Measurements from ENCODE around the gene RNF217. TPM values are rescaled to one million over a fixed set of nuclear protein-coding genes. Genes with fewer than 3 reads are reported as not detected.

Gene RNF217
- total RNA-seq, 1 experiment from 2014 or later, result 37.7 TPM

DNA sequence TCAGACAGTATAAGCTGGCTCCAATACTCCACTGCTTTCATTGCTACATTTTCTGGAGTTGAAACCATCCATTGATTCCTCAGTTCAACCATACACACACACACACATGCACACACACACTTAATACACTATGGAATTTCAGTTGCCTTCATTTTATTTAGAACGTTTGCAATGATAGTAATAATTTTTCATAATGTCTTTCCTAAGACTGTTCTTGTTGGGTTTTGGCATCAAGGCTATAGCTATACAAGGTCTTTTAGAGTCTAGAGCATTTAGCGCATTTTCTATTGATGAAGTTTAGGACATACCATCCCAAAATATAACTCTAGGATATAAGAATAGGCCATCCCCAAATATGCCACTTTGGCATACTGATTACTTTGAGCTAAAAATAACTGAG, 175.8 kb downstream of the RNF217 start:
- H3K27me3 ChIP-seq (ENCODE audit: control insufficient read depth, insufficient read depth, low read length), result no peaks in the 10 kb centered on the region
- H3K36me3 ChIP-seq (ENCODE audit: control insufficient read depth, insufficient read depth, low read length), result no peaks in the 10 kb centered on the region
- no peak for TF ChIP-seq POLR2AphosphoS5 (IDR thresholded peaks at IDR 0.05; ENCODE audit: low read depth, low read length)
- no peak for TF ChIP-seq SIN3A (IDR thresholded peaks at IDR 0.05; ENCODE audit: borderline replicate concordance, insufficient read depth, low read depth, low read length)
- TF ChIP-seq, protein P1, sequence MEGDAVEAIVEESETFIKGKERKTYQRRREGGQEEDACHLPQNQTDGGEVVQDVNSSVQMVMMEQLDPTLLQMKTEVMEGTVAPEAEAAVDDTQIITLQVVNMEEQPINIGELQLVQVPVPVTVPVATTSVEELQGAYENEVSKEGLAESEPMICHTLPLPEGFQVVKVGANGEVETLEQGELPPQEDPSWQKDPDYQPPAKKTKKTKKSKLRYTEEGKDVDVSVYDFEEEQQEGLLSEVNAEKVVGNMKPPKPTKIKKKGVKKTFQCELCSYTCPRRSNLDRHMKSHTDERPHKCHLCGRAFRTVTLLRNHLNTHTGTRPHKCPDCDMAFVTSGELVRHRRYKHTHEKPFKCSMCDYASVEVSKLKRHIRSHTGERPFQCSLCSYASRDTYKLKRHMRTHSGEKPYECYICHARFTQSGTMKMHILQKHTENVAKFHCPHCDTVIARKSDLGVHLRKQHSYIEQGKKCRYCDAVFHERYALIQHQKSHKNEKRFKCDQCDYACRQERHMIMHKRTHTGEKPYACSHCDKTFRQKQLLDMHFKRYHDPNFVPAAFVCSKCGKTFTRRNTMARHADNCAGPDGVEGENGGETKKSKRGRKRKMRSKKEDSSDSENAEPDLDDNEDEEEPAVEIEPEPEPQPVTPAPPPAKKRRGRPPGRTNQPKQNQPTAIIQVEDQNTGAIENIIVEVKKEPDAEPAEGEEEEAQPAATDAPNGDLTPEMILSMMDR (IDR thresholded peaks at IDR 0.05), result no peak
- no peak for TF ChIP-seq TCF7L2 (IDR thresholded peaks at IDR 0.05; ENCODE audit: low read depth, low read length)
- TF ChIP-seq, protein P2, sequence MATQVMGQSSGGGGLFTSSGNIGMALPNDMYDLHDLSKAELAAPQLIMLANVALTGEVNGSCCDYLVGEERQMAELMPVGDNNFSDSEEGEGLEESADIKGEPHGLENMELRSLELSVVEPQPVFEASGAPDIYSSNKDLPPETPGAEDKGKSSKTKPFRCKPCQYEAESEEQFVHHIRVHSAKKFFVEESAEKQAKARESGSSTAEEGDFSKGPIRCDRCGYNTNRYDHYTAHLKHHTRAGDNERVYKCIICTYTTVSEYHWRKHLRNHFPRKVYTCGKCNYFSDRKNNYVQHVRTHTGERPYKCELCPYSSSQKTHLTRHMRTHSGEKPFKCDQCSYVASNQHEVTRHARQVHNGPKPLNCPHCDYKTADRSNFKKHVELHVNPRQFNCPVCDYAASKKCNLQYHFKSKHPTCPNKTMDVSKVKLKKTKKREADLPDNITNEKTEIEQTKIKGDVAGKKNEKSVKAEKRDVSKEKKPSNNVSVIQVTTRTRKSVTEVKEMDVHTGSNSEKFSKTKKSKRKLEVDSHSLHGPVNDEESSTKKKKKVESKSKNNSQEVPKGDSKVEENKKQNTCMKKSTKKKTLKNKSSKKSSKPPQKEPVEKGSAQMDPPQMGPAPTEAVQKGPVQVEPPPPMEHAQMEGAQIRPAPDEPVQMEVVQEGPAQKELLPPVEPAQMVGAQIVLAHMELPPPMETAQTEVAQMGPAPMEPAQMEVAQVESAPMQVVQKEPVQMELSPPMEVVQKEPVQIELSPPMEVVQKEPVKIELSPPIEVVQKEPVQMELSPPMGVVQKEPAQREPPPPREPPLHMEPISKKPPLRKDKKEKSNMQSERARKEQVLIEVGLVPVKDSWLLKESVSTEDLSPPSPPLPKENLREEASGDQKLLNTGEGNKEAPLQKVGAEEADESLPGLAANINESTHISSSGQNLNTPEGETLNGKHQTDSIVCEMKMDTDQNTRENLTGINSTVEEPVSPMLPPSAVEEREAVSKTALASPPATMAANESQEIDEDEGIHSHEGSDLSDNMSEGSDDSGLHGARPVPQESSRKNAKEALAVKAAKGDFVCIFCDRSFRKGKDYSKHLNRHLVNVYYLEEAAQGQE (IDR thresholded peaks at IDR 0.05; ENCODE audit: insufficient read depth in 1 of 2, low read depth in 2 of 2, low read length in 1 of 2), result no peak
- in situ Hi-C loops (cut with HindIII; ENCODE audit: low pct_unique_long_range_greater_than_20kb, low sequenced_read_pairs) (no loop called here), intact Hi-C loops (cut with micrococcal nuclease; ENCODE audit: unreplicated experiment) (no loop called here)
- BruUV-seq (replicated peaks), result no TSS peak
- ATAC-seq, result no peak
- no peak overlapping the region for H3K4me3 ChIP-seq (ENCODE audit: low read depth in 2 of 2, low read length in 2 of 2)
- ChIA-PET POLR2A (no interaction called here), CTCF (no interaction called here)
- no peaks in the 10 kb centered on the region for H3K9me3 ChIP-seq (ENCODE audit: control insufficient read depth, insufficient read depth, low read depth, low read length)
- H3K27ac ChIP-seq (ENCODE audit: low read length), result no peak overlapping the region
- no peak for DNase-seq (ENCODE audit: low read depth, low spot score)
- no peaks in the 10 kb centered on the region for H3K4me1 ChIP-seq (ENCODE audit: control insufficient read depth, insufficient read depth, low read length)

DNA sequence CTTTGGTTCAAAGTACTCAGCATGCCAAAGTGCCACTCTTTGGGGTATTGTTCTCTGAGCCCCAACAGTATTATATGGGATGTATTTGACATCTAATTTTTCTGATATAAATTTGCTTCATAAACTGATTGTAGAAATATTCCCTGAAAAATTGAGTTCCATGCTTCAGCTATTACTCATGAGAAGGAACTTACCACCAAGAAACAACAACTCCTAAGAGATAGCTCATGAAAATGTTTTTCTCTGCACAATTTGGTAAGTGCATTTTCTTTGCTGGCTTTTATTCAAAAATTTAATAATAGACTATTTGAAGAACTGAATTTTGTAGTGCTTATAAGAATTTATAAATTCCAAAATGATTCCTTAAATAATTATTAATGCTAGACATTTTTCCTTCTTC, 178.6 kb downstream of the RNF217 start:
- no peaks in the 10 kb centered on the region for H3K4me1 ChIP-seq (ENCODE audit: control insufficient read depth, insufficient read depth, low read length)
- BruUV-seq (replicated peaks), result no TSS peak
- in situ Hi-C loops (cut with HindIII; ENCODE audit: low pct_unique_long_range_greater_than_20kb, low sequenced_read_pairs), result no loop called here
- intact Hi-C loops (cut with micrococcal nuclease; ENCODE audit: unreplicated experiment), result no loop called here
- no peak overlapping the region for H3K4me3 ChIP-seq (ENCODE audit: low read depth in 2 of 2, low read length in 2 of 2)
- no peak overlapping the region for H3K27ac ChIP-seq (ENCODE audit: low read length)
- no peaks in the 10 kb centered on the region for H3K27me3 ChIP-seq (ENCODE audit: control insufficient read depth, insufficient read depth, low read length)
- no peaks in the 10 kb centered on the region for H3K9me3 ChIP-seq (ENCODE audit: control insufficient read depth, insufficient read depth, low read depth, low read length)
- H3K36me3 ChIP-seq (ENCODE audit: control insufficient read depth, insufficient read depth, low read length), result no peaks in the 10 kb centered on the region
- TF ChIP-seq, protein P2 (IDR thresholded peaks at IDR 0.05; ENCODE audit: insufficient read depth in 1 of 2, low read depth in 2 of 2, low read length in 1 of 2), result no peak
- TF ChIP-seq TCF7L2 (IDR thresholded peaks at IDR 0.05; ENCODE audit: low read depth, low read length) (no peak), POLR2AphosphoS5 (IDR thresholded peaks at IDR 0.05; ENCODE audit: low read depth, low read length) (no peak), SIN3A (IDR thresholded peaks at IDR 0.05; ENCODE audit: borderline replicate concordance, insufficient read depth, low read depth, low read length) (no peak)
- TF ChIP-seq, protein P1 (IDR thresholded peaks at IDR 0.05), result no peak
- ChIA-PET POLR2A (no interaction called here), CTCF (interaction anchor here (0.7 kb wide), 1 partner anchor 299 kb away, joined by 3 read pairs; no protein-coding TSS in a partner anchor)
- no peak for DNase-seq (ENCODE audit: low read depth, low spot score)
- no peak for ATAC-seq

Other genes with a start within 250 kb of the RNF217 start
- gene TPD52L1, start 191.3 kb downstream of the RNF217 start, total RNA-seq (2021; ENCODE audit: unreplicated experiment), result 2.9 TPM